Lower leg skin (tissue), 4 donors: Measurements from ENCODE around the gene ZDHHC13. TPM values are rescaled to one million over a fixed set of nuclear protein-coding genes. Genes with fewer than 3 reads are reported as not detected.

Source experiments
- DNase-seq, 2 donors: peaks; one replicate each; pipeline ENCODE4 v3.0.0-alpha.2; 2019; ENCODE audit warnings: low spot score in 2 of 2
- H3K4me3 ChIP-seq: fragments of 200-600 bp; sonication (generic); 2 replicates; pipeline ENCODE4 v1.5.1; 2017; ENCODE audit warnings: mild to moderate bottlenecking, low read depth; ENCODE audit not compliant: poor library complexity, severe bottlenecking
- CTCF ChIP-seq, 3 donors: fragments of 450-650 bp; IDR thresholded peaks; one replicate each; pipeline ENCODE4 v1.5.1; 2016; ENCODE audit warnings: antibody characterized with exemption in 3 of 3, mild to moderate bottlenecking in 3 of 3, moderate library complexity in 2 of 3
- POLR2A ChIP-seq, 2 donors: fragments of 450-650 bp; IDR thresholded peaks; one replicate each; pipeline ENCODE4 v1.6.1; 2016 to 2017; ENCODE audit warnings: antibody characterized with exemption in 2 of 2, mild to moderate bottlenecking in 1 of 2, moderate library complexity in 1 of 2
- WGBS, 2 donors: methylation state at CpG; one replicate each; pipeline ENCODE4 v1.1.5; 2018; 5-methylcytosine and 5-hydroxymethylcytosine counted together
- intact Hi-C: fragments of 100-400 bp; cut with DNase I; formaldehyde crosslinking; loops from one replicate; pipeline ENCODE4 v1.15.0; 2023; ENCODE audit warnings: low total_unique reads
- total RNA-seq, 4 donors: library from RNA; depleted of rRNA; stranded (reverse); fragments of >200 nt; gene quantifications; one replicate each; pipeline ENCODE4 v1.1.0, GENCODE V29; 2016

ZDHHC13 gene
- total RNA-seq, 4 donors from 2014 or later: 23.2 to 50.5 (median 37.2) TPM

- 86% methylated on average over 2 of the region's 2 CpGs for WGBS, 2 donors
- intact Hi-C loops: no loop called here
- no peak for DNase-seq
- TF ChIP-seq CTCF (IDR thresholded peaks at IDR 0.05) (no peak), POLR2A (IDR thresholded peaks at IDR 0.05) (no peak)
- H3K4me3 ChIP-seq: no peak overlapping the region
Measured at GRCh38 chr11:19176629-19177186, 59.7 kb downstream of the ZDHHC13 start.

GRCh38 chr11:19181531-19182261 lies 64.7 kb downstream of the ZDHHC13 start:
- WGBS, 2 donors: 69 to 79% methylated on average over 5 of the region's 5 CpGs
- intact Hi-C loops: no loop called here
- H3K4me3 ChIP-seq: no peak overlapping the region
- no peak for DNase-seq
- TF ChIP-seq CTCF (IDR thresholded peaks at IDR 0.05): no peak
- no peak for TF ChIP-seq POLR2A (IDR thresholded peaks at IDR 0.05)

- TF ChIP-seq POLR2A (IDR thresholded peaks at IDR 0.05) (no peak), CTCF (IDR thresholded peaks at IDR 0.05) (no peak)
- intact Hi-C loops: no loop called here
- DNase-seq: no peak
- 81 to 82% methylated on average over 7 of the region's 7 CpGs for WGBS, 2 donors
- H3K4me3 ChIP-seq: no peak overlapping the region
Measured at GRCh38 chr11:19183646-19184045, 66.7 kb downstream of the ZDHHC13 start.

- TF ChIP-seq POLR2A (IDR thresholded peaks at IDR 0.05) (no peak), CTCF (IDR thresholded peaks at IDR 0.05) (no peak)
- H3K4me3 ChIP-seq: no peak overlapping the region
- DNase-seq: no peak
- intact Hi-C loops: no loop called here
- 72 to 74% methylated on average over 2 of the region's 2 CpGs for WGBS, 2 donors
Measured at GRCh38 chr11:19185036-19185435, 68.1 kb downstream of the ZDHHC13 start.

GRCh38 chr11:19185516-19186052 lies 68.6 kb downstream of the ZDHHC13 start:
- 76 to 78% methylated on average over 6 of the region's 6 CpGs for WGBS, 2 donors
- intact Hi-C loops: no loop called here

More at GRCh38 chr11:19185516-19186052, 68.6 kb downstream of the ZDHHC13 start:
- no peak overlapping the region for H3K4me3 ChIP-seq
- DNase-seq: no peak
- TF ChIP-seq CTCF (IDR thresholded peaks at IDR 0.05): no peak
- TF ChIP-seq POLR2A (IDR thresholded peaks at IDR 0.05): no peak
